LHCN-M2 (cell line): ENCODE results near the gene AMDHD2. TPM values are rescaled to one million over a fixed set of nuclear protein-coding genes. Genes with fewer than 3 reads are reported as not detected.
"Not testable (repeated sequence)": the region's sequence is repeated elsewhere in the genome, so short reads cannot be mapped to it uniquely, and the experiment has no call there.

Experiments
- DNase-seq: peaks from one replicate; pipeline ENCODE4 v3.0.0-alpha.2; 2012; ENCODE audit warnings: low read depth
- total RNA-seq: library from RNA; depleted of rRNA; stranded (reverse); fragments of >200 nt; gene quantifications from 2 replicates; pipeline ENCODE4 v1.2.3, GENCODE V29; 2014

The AMDHD2 gene
- total RNA-seq, 1 experiment from 2014 or later = 54.6 TPM

- DNase-seq = peak; percentile 25
Measured at GRCh38 chr16:2532494-2533141, 12.4 kb downstream of the AMDHD2 start.

- DNase-seq = not testable (repeated sequence)
Measured at GRCh38 chr16:2533142-2533755, 13.1 kb downstream of the AMDHD2 start.

- DNase-seq = no peak
Measured at GRCh38 chr16:2533912-2534311, 13.7 kb downstream of the AMDHD2 start.

GRCh38 chr16:2534335-2534734 lies 14.2 kb downstream of the AMDHD2 start:
- DNase-seq = not testable (repeated sequence)

- DNase-seq = peak; percentile 77
Measured at GRCh38 chr16:2535625-2536013, 15.4 kb downstream of the AMDHD2 start.

- DNase-seq = peak; percentile 91
Measured at GRCh38 chr16:2537451-2538379, 17.5 kb downstream of the AMDHD2 start, which contains the start of gene PDPK1. PDPK1 (plus strand) TSS chr16:2538021; CDS start chr16:2538113, 92 bp downstream.

- not testable (repeated sequence) for DNase-seq
Measured at GRCh38 chr16:2539192-2539844, 19.1 kb downstream of the AMDHD2 start.

- DNase-seq = not testable (repeated sequence)
Measured at GRCh38 chr16:2539845-2540458, 19.8 kb downstream of the AMDHD2 start.

- DNase-seq = not testable (repeated sequence)
Measured at GRCh38 chr16:2540912-2541311, 20.7 kb downstream of the AMDHD2 start.

GRCh38 chr16:2541409-2541808 lies 21.2 kb downstream of the AMDHD2 start:
- peak; percentile 31 for DNase-seq

GRCh38 chr16:2543771-2544170 lies 23.6 kb downstream of the AMDHD2 start:
- DNase-seq = not testable (repeated sequence)

GRCh38 chr16:2550283-2550878 lies 30.2 kb downstream of the AMDHD2 start:
- not testable (repeated sequence) for DNase-seq

GRCh38 chr16:2551420-2551889 lies 31.3 kb downstream of the AMDHD2 start:
- DNase-seq = not testable (repeated sequence)

GRCh38 chr16:2554709-2555425 lies 34.7 kb downstream of the AMDHD2 start:
- DNase-seq = not testable (repeated sequence)

- DNase-seq = not testable (repeated sequence)
Measured at GRCh38 chr16:2557150-2557549, 37.0 kb downstream of the AMDHD2 start.

- DNase-seq = not testable (repeated sequence)
Measured at GRCh38 chr16:2560131-2560797, 40.1 kb downstream of the AMDHD2 start.

- not testable (repeated sequence) for DNase-seq
Measured at GRCh38 chr16:2560798-2561133, 40.6 kb downstream of the AMDHD2 start.

GRCh38 chr16:2567506-2567905 lies 47.3 kb downstream of the AMDHD2 start:
- DNase-seq = not testable (repeated sequence)

- not testable (repeated sequence) for DNase-seq
Measured at GRCh38 chr16:2568573-2568972, 48.4 kb downstream of the AMDHD2 start.
